TTC549 (cell line): ENCODE data around the gene SNN.

ENCODE experiments used
- FAIRE-seq: peaks from 2 replicates; lab custom pipeline; 2012; peaks lifted over from hg19 to GRCh38; lab: Jason Lieb, UNC

The SNN gene

GRCh38 chr16:11705311-11706025 is 37.2 kb downstream of the SNN start:
- FAIRE-seq = no peak

- FAIRE-seq = no peak
Observed at GRCh38 chr16:11706180-11706742, 38.0 kb downstream of the SNN start.

GRCh38 chr16:11707679-11708197 is 39.5 kb downstream of the SNN start:
- FAIRE-seq = no peak

GRCh38 chr16:11708421-11708820 is 40.2 kb downstream of the SNN start:
- FAIRE-seq = no peak

- FAIRE-seq = no peak
Observed at GRCh38 chr16:11711662-11712061, 43.4 kb downstream of the SNN start.

GRCh38 chr16:11712122-11712521 is 43.9 kb downstream of the SNN start:
- FAIRE-seq = no peak

- no peak for FAIRE-seq
Observed at GRCh38 chr16:11715246-11715947, 47.1 kb downstream of the SNN start.

- FAIRE-seq = no peak
Observed at GRCh38 chr16:11716336-11716735, 48.1 kb downstream of the SNN start.

GRCh38 chr16:11717811-11718210 is 49.6 kb downstream of the SNN start:
- FAIRE-seq = no peak

GRCh38 chr16:11719171-11719570 is 50.9 kb downstream of the SNN start:
- no peak for FAIRE-seq

- FAIRE-seq = no peak
Observed at GRCh38 chr16:11719762-11720161, 51.5 kb downstream of the SNN start.

- FAIRE-seq = no peak
Observed at GRCh38 chr16:11721781-11722467, 53.7 kb downstream of the SNN start.

- FAIRE-seq = no peak
Observed at GRCh38 chr16:11722468-11722808, 54.2 kb downstream of the SNN start.

GRCh38 chr16:11725457-11725856 is 57.2 kb downstream of the SNN start:
- no peak for FAIRE-seq

GRCh38 chr16:11726008-11726407 is 57.8 kb downstream of the SNN start:
- no peak for FAIRE-seq

- FAIRE-seq = no peak
Observed at GRCh38 chr16:11727796-11728543, 59.7 kb downstream of the SNN start.
